Measurements from ENCODE around the gene KDM2A. TPM values are rescaled to one million over a fixed set of nuclear protein-coding genes. Genes with fewer than 3 reads are reported as not detected.

The KDM2A gene
- total RNA-seq, 1 experiment from 2014 or later: 122 TPM

DNA sequence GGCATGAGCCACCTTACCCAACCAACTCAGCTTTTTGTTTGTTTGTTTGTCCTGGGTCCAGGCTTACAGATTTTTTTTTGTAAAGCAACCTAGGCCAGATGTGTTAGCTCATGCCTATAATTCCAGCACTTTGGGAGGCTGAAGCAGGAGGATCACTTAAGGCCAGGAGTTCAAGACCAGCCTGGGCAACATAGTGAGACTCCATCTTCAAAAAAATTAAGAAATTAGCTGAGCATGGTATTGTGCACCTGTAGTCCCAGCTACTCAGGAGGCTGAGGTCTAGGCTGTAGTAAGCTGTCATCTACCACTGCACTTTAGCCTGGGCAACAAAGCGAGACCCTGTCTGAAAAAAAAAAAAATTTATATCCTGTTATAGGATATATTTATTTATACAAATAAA lies 118.5 kb downstream of the KDM2A start:
- Histone ChIP-seq H3K9me3 (no peaks in the 10 kb centered on the region), H3K4me3 (ENCODE audit: low read depth, low read length) (no peak overlapping the region), H3K27me3 (replicated peaks; ENCODE audit: control insufficient read depth, insufficient read depth, low read length) (no peaks in the 10 kb centered on the region), H3K4me1 (peaks cover 26% of the 10 kb centered on the region), H3K36me3 (ENCODE audit: control insufficient read depth, insufficient read depth, low read length) (no peaks in the 10 kb centered on the region)
- POLR2A ChIA-PET: interaction anchor here (0.7 kb wide), 1 partner anchor 92 kb away, joined by 5 read pairs; no protein-coding TSS in a partner anchor
- no peak for DNase-seq
- Mint-ChIP-seq H3K27me3 (ENCODE audit: insufficient read depth, unreplicated experiment) (no peaks in the 10 kb centered on the region), H3K9me3 (ENCODE audit: unreplicated experiment) (no peaks in the 10 kb centered on the region), H3K27ac (ENCODE audit: unreplicated experiment) (no peak overlapping the region), H3K36me3 (ENCODE audit: insufficient read depth, unreplicated experiment) (peaks cover 58% of the 10 kb centered on the region), H3K4me3 (ENCODE audit: unreplicated experiment) (no peak overlapping the region), H3K4me1 (ENCODE audit: low read depth, unreplicated experiment) (peaks cover 41% of the 10 kb centered on the region)
- TF ChIP-seq, protein P1, sequence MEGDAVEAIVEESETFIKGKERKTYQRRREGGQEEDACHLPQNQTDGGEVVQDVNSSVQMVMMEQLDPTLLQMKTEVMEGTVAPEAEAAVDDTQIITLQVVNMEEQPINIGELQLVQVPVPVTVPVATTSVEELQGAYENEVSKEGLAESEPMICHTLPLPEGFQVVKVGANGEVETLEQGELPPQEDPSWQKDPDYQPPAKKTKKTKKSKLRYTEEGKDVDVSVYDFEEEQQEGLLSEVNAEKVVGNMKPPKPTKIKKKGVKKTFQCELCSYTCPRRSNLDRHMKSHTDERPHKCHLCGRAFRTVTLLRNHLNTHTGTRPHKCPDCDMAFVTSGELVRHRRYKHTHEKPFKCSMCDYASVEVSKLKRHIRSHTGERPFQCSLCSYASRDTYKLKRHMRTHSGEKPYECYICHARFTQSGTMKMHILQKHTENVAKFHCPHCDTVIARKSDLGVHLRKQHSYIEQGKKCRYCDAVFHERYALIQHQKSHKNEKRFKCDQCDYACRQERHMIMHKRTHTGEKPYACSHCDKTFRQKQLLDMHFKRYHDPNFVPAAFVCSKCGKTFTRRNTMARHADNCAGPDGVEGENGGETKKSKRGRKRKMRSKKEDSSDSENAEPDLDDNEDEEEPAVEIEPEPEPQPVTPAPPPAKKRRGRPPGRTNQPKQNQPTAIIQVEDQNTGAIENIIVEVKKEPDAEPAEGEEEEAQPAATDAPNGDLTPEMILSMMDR (IDR thresholded peaks at IDR 0.05; ENCODE audit: insufficient read depth in 1 of 2, low read depth in 1 of 2, low read length in 1 of 2, severe bottlenecking in 1 of 2, unreplicated experiment in 1 of 2): no peak
- no TSS peak for BruUV-seq (replicated peaks)
- intact Hi-C loops (cut with micrococcal nuclease; ENCODE audit: unreplicated experiment): no loop called here
- CTCF ChIA-PET: no interaction called here

DNA sequence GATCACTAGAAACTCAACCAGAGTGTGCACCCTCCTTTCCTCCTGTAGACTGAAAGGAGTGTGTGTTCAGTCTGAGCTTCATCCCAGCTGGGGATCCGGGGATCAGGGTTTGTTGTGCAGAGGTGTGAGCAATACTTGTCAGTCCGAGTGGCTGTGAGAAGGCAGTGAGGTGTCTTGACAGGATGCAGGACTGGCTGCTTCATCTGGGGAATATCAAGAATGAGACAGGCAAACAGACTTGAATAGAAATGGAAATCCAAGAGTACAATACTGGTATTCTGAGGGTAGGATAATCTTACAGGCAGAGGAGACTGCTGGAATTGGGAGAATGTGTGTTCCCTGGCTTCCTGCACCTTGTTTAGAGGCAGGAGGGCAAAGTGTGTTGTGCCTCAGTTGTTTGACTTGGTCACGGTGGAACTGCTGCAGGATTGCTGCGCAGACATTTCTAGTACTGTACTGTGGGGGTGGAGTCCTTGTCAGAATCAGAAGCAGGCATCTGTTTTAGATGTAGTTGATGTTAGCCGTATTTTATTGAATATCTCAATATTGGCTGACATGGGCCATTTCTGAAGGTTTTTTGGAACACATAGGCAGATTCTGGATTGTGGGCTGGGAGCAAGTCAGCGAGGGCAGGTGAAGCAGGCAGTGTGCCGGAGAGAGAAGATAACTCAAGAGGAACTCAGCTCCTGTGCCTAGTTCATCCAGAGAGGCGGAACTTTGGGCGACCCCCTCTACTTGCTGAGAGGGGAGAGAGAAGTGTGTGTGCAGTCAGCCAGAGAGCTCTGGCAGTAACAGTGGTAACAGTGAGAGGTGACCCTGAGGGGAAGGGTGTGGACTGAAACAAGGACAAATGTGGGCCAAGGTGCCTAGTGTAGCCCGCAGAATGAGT lies 120.1 kb downstream of the KDM2A start:
- H3K36me3 Mint-ChIP-seq (ENCODE audit: insufficient read depth, unreplicated experiment): peaks cover 58% of the 10 kb centered on the region
- CTCF ChIA-PET: interaction anchor here (0.6 to 3.5 kb wide), 26 partner anchors 9 to 1908 kb away, joined by 3 to 22 read pairs (median 4); partner anchors contain the start of genes ANKRD13D, DPP3, KDM2A and PPP1CA
- DNase-seq: no peak
- H3K9me3 Mint-ChIP-seq (ENCODE audit: unreplicated experiment): no peaks in the 10 kb centered on the region
- Histone ChIP-seq H3K4me1 (peaks cover 30% of the 10 kb centered on the region), H3K4me3 (ENCODE audit: low read depth, low read length) (peak overlapping the region; percentile 14), H3K9me3 (no peaks in the 10 kb centered on the region), H3K36me3 (ENCODE audit: control insufficient read depth, insufficient read depth, low read length) (0 out of 2 replicates have a peak, but pooled peaks cover 1% of the 10 kb centered on the region), H3K27me3 (replicated peaks; ENCODE audit: control insufficient read depth, insufficient read depth, low read length) (no peaks in the 10 kb centered on the region)
- TSS peak; percentile 38 for BruUV-seq (replicated peaks)
- intact Hi-C loops (cut with micrococcal nuclease; ENCODE audit: unreplicated experiment): loop anchor here (2.0 kb wide), 4 partner anchors 24 to 184 kb away; partner anchors contain the start of genes ANKRD13D and KDM2A
- POLR2A ChIA-PET: interaction anchor here (0.6 to 2.7 kb wide), 33 partner anchors 8 to 1234 kb away, joined by 3 to 49 read pairs (median 3); partner anchors contain the start of genes ANKRD13D, KDM2A, MRPL11 and PC
- H3K27me3 Mint-ChIP-seq (ENCODE audit: insufficient read depth, unreplicated experiment): no peaks in the 10 kb centered on the region
- TF ChIP-seq, protein P1 (IDR thresholded peaks at IDR 0.05; ENCODE audit: insufficient read depth in 1 of 2, low read depth in 1 of 2, low read length in 1 of 2, severe bottlenecking in 1 of 2, unreplicated experiment in 1 of 2): no peak
- H3K4me3 Mint-ChIP-seq (ENCODE audit: unreplicated experiment): peak overlapping the region; percentile 96
- peaks cover 36% of the 10 kb centered on the region for H3K4me1 Mint-ChIP-seq (ENCODE audit: low read depth, unreplicated experiment)
- H3K27ac Mint-ChIP-seq (ENCODE audit: unreplicated experiment): peak overlapping the region; percentile 98
